ENCODE measurements around the gene LETM1. TPM values are rescaled to one million over a fixed set of nuclear protein-coding genes. Genes with fewer than 3 reads are reported as not detected.

Gene LETM1
- total and polyA plus RNA-seq, 2 of the 13 experiments (the other 11 are each of a cell fraction or from before 2014, with no cell fraction given) = 9.7 to 41.6 TPM

DNA sequence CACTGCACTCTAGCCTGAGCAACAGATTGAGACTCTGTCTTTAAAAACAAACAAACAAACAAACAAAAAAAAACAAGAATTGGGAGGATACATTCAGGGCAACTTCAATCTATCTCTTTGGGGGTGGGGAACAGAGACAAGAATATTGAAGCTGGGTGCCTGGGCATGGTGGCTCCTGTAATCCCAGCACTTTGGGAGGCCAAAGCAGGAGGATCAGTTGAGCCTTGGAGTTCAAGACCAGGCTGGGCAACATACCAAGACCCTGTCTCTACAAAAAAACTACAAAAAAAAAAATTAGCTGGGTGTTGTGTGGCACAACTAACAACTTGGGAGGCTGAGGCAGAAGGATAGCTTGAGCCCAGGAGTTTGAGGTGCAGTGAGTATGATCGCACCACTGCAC is 1.2 kb downstream of the LETM1 start:
- ChIA-PET POLR2A (interaction anchor here (1.1 kb wide), 1 partner anchor 9 kb away, joined by 3 read pairs; no protein-coding TSS in a partner anchor), CTCF (ENCODE audit: low intra/inter-chr PET ratio, low total read pairs) (no interaction called here)
- FAIRE-seq (no peak), DNase-seq (ENCODE audit: low spot score) (no peak), ATAC-seq (no peak)
- no peaks in the 10 kb centered on the region; a peak in 1 of 5 replicates for H3K36me3 ChIP-seq (replicated peaks in 1 of 2; ENCODE audit: control insufficient read depth in 1 of 2, insufficient read depth in 2 of 2, low read length in 2 of 2)
- H3K79me2 ChIP-seq (ENCODE audit: insufficient read depth, low read length) = peaks cover 52% of the 10 kb centered on the region
- peaks cover 3% of the 10 kb centered on the region; the same call in 1 of the 2 replicates for H4K20me1 ChIP-seq (ENCODE audit: insufficient read depth, low read length)
- BruUV-seq (replicated peaks) = TSS peak; percentile 57
- H2AFZ ChIP-seq (ENCODE audit: low read length) = no peak overlapping the region
- H3K9ac ChIP-seq (ENCODE audit: insufficient read depth, low read depth, low read length) = peak overlapping the region; percentile 89
- H3K4me1 ChIP-seq (ENCODE audit: insufficient read depth, low read length) = peaks cover 77% of the 10 kb centered on the region
- no peaks in the 10 kb centered on the region for H3K9me3 ChIP-seq (ENCODE audit: low read length)
- intact Hi-C loops (cut with micrococcal nuclease; ENCODE audit: unreplicated experiment) = no loop called here
- H3K27me3 ChIP-seq (ENCODE audit: control insufficient read depth in 1 of 2, insufficient read depth in 2 of 2, low read length in 2 of 2) = no peaks in the 10 kb centered on the region; a peak in 1 of 5 replicates
- H3K27ac ChIP-seq (ENCODE audit: extremely low read length, insufficient read depth, low read length) = peak overlapping the region; percentile 72
- WGBS (ENCODE audit: low lambda C conversion rate) = 21% methylated on average over 1 of the region's 1 CpG
- in situ Hi-C loops (cut with HindIII; ENCODE audit: extremely low pct_ligation_motif_present, low pct_unique_long_range_greater_than_20kb) = no loop called here
- no peak for TF ChIP-seq REL (CRISPR knock-in tag; conservative IDR thresholded peaks at IDR 0.05)
- TF ChIP-seq, protein P1, sequence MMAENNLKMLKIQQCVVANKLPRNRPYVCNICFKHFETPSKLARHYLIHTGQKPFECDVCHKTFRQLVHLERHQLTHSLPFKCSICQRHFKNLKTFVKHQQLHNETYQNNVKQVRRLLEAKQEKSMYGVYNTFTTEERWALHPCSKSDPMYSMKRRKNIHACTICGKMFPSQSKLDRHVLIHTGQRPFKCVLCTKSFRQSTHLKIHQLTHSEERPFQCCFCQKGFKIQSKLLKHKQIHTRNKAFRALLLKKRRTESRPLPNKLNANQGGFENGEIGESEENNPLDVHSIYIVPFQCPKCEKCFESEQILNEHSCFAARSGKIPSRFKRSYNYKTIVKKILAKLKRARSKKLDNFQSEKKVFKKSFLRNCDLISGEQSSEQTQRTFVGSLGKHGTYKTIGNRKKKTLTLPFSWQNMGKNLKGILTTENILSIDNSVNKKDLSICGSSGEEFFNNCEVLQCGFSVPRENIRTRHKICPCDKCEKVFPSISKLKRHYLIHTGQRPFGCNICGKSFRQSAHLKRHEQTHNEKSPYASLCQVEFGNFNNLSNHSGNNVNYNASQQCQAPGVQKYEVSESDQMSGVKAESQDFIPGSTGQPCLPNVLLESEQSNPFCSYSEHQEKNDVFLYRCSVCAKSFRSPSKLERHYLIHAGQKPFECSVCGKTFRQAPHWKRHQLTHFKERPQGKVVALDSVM (CRISPR knock-in tag; IDR thresholded peaks at IDR 0.05) = peak; percentile 70
- peak overlapping the region; percentile 90 to 96 (median 92) for H3K4me3 ChIP-seq (replicated peaks in 1 of 3; ENCODE audit: insufficient read depth in 1 of 3, low read depth in 2 of 3, low read length in 3 of 3)
- peak overlapping the region; percentile 88 for H3K4me2 ChIP-seq (ENCODE audit: low read depth, low read length)

DNA sequence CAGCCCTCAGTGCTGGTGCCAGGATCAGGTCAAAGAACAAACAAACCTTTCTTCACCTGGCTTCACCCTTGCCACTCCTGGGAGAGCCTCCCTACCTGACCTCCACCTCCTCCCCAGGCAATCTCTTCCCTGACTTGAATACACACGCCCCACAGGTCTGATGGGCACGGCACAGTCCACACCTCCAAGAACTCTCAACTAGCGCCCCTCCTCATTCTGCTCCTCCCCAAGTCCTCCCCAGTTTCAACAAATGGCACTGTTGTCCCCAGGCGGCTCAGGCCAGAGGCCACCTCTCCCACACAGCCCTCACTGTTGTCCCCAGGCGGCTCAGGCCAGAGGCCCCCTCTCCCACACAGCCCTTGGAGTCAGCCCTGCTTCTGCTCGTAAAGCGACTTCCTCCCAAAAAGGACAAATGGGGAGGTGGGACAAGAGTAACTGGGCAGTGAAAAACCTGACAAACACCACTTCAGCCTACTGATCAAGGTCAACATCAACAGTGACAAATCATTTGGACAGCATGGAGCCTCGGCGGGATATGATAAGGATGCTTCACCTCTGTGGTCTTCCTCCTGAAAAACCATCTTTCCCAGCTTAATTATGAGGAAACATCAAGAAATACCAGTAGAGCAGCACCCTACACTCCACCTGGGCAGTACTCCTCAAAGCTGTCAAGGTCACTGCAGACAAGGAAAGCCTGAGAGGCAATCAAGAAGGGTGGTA is 2.9 kb downstream of the LETM1 start:
- peaks cover 52% of the 10 kb centered on the region for H3K79me2 ChIP-seq (ENCODE audit: insufficient read depth, low read length)
- DNase-seq (ENCODE audit: low spot score) (no peak), ATAC-seq (no peak), FAIRE-seq (no peak)
- in situ Hi-C loops (cut with HindIII; ENCODE audit: extremely low pct_ligation_motif_present, low pct_unique_long_range_greater_than_20kb) = no loop called here
- H3K9ac ChIP-seq (ENCODE audit: insufficient read depth, low read depth, low read length) = no peak overlapping the region
- BruUV-seq (replicated peaks) = no TSS peak
- no peak overlapping the region for H3K4me3 ChIP-seq (replicated peaks in 1 of 3; ENCODE audit: insufficient read depth in 1 of 3, low read depth in 2 of 3, low read length in 3 of 3)
- peak overlapping the region; percentile 8 for H3K27ac ChIP-seq (ENCODE audit: extremely low read length, insufficient read depth, low read length)
- peaks cover 3% of the 10 kb centered on the region; the same call in 1 of the 2 replicates for H4K20me1 ChIP-seq (ENCODE audit: insufficient read depth, low read length)
- no peaks in the 10 kb centered on the region; a peak in 1 of 5 replicates for H3K36me3 ChIP-seq (replicated peaks in 1 of 2; ENCODE audit: control insufficient read depth in 1 of 2, insufficient read depth in 2 of 2, low read length in 2 of 2)
- intact Hi-C loops (cut with micrococcal nuclease; ENCODE audit: unreplicated experiment) = no loop called here
- H3K9me3 ChIP-seq (ENCODE audit: low read length) = no peaks in the 10 kb centered on the region
- POLR2A ChIA-PET = interaction anchor here (0.7 to 1.1 kb wide), 2 partner anchors 14 to 60 kb away, joined by 3 read pairs; partner anchors contain the start of gene FGFR3
- H2AFZ ChIP-seq (ENCODE audit: low read length) = no peak overlapping the region
- 35% methylated on average over 9 of the region's 9 CpGs for WGBS (ENCODE audit: low lambda C conversion rate)
- peaks cover 77% of the 10 kb centered on the region for H3K4me1 ChIP-seq (ENCODE audit: insufficient read depth, low read length)
- CTCF ChIA-PET (ENCODE audit: low intra/inter-chr PET ratio, low total read pairs) = no interaction called here
- peak overlapping the region; percentile 55 for H3K4me2 ChIP-seq (ENCODE audit: low read depth, low read length)
- no peaks in the 10 kb centered on the region; a peak in 1 of 5 replicates for H3K27me3 ChIP-seq (ENCODE audit: control insufficient read depth in 1 of 2, insufficient read depth in 2 of 2, low read length in 2 of 2)
- TF ChIP-seq, protein P2, sequence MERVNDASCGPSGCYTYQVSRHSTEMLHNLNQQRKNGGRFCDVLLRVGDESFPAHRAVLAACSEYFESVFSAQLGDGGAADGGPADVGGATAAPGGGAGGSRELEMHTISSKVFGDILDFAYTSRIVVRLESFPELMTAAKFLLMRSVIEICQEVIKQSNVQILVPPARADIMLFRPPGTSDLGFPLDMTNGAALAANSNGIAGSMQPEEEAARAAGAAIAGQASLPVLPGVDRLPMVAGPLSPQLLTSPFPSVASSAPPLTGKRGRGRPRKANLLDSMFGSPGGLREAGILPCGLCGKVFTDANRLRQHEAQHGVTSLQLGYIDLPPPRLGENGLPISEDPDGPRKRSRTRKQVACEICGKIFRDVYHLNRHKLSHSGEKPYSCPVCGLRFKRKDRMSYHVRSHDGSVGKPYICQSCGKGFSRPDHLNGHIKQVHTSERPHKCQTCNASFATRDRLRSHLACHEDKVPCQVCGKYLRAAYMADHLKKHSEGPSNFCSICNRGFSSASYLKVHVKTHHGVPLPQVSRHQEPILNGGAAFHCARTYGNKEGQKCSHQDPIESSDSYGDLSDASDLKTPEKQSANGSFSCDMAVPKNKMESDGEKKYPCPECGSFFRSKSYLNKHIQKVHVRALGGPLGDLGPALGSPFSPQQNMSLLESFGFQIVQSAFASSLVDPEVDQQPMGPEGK (CRISPR knock-in tag; IDR thresholded peaks at IDR 0.05) = peak; percentile 53; the same call in 1 of the 2 replicates
- TF ChIP-seq ZFY (CRISPR knock-in tag; IDR thresholded peaks at IDR 0.05) = 0 out of 2 replicates have a peak, but pooled peaks have one; percentile 10
- TF ChIP-seq, protein P3, sequence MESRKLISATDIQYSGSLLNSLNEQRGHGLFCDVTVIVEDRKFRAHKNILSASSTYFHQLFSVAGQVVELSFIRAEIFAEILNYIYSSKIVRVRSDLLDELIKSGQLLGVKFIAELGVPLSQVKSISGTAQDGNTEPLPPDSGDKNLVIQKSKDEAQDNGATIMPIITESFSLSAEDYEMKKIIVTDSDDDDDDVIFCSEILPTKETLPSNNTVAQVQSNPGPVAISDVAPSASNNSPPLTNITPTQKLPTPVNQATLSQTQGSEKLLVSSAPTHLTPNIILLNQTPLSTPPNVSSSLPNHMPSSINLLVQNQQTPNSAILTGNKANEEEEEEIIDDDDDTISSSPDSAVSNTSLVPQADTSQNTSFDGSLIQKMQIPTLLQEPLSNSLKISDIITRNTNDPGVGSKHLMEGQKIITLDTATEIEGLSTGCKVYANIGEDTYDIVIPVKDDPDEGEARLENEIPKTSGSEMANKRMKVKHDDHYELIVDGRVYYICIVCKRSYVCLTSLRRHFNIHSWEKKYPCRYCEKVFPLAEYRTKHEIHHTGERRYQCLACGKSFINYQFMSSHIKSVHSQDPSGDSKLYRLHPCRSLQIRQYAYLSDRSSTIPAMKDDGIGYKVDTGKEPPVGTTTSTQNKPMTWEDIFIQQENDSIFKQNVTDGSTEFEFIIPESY (CRISPR knock-in tag; IDR thresholded peaks at IDR 0.05) = peak; percentile 43; the same call in 1 of the 2 replicates
